Transverse colon (tissue), 4 donors: ENCODE measurements around the gene OTOG.

Experiments used
- POLR2AphosphoS5 ChIP-seq, 3 donors: sonication (generic); formaldehyde crosslinking; IDR thresholded peaks; one replicate each; pipeline ENCODE4 v1.6.1; 2016; ENCODE audit warnings: antibody characterized with exemption in 3 of 3
- TF ChIP-seq, protein P1 (sequence below), 5 experiments: fragments of 200-600 bp in 3 of 5; fragments of 450-650 bp in 2 of 5; sonication (generic) in 3 of 5; IDR thresholded peaks; 1 replicate in 2 of 5; 2 replicates in 3 of 5; pipeline ENCODE4 v1.5.1; 2016 to 2017; ENCODE audit warnings: antibody characterized with exemption in 5 of 5, inconsistent platforms in 3 of 5, mild to moderate bottlenecking in 2 of 5, moderate library complexity in 1 of 5

DNA sequence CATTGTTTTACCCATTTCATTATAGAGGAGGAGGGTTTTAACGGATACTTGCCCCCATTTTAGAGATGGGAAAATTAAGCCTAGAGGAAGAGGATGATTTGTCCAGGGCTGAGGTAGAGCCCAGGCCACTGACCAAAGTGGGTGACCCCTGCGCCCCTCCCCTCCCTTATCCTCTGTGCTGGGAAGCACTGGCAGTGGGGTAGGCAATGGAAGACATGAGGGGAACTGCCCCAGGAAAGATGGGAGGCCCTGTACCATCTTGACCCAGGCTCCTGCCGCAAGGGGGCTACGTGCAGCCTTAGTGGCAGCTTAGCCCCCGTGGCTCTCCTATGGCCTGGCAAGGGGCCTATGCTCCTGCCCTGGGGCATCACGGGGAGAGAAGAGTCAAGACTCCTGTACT is 95.9 kb downstream of the OTOG start:
- no peak for TF ChIP-seq POLR2AphosphoS5 (IDR thresholded peaks at IDR 0.05)
- TF ChIP-seq, protein P1, sequence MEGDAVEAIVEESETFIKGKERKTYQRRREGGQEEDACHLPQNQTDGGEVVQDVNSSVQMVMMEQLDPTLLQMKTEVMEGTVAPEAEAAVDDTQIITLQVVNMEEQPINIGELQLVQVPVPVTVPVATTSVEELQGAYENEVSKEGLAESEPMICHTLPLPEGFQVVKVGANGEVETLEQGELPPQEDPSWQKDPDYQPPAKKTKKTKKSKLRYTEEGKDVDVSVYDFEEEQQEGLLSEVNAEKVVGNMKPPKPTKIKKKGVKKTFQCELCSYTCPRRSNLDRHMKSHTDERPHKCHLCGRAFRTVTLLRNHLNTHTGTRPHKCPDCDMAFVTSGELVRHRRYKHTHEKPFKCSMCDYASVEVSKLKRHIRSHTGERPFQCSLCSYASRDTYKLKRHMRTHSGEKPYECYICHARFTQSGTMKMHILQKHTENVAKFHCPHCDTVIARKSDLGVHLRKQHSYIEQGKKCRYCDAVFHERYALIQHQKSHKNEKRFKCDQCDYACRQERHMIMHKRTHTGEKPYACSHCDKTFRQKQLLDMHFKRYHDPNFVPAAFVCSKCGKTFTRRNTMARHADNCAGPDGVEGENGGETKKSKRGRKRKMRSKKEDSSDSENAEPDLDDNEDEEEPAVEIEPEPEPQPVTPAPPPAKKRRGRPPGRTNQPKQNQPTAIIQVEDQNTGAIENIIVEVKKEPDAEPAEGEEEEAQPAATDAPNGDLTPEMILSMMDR (IDR thresholded peaks at IDR 0.05): no peak
